GM13976 (cell line): ENCODE results near the gene LPCAT3.
"Not testable (repeated sequence)": the region's sequence is repeated elsewhere in the genome, so short reads cannot be mapped to it uniquely, and the experiment has no call there.

ENCODE experiments used
- DNase-seq: peaks from one replicate; pipeline ENCODE4 v3.0.0; 2012; ENCODE audit warnings: low spot score
- CTCF ChIP-seq: IDR thresholded peaks from 2 replicates; pipeline ENCODE4 v1.5.1; 2012; ENCODE audit warnings: borderline replicate concordance, mild to moderate bottlenecking; ENCODE audit not compliant: insufficient read depth; ENCODE audit errors: extremely low read depth, missing control alignments, control extremely low read depth
- in situ Hi-C: fragments of 300-500 bp; cut with MboI; formaldehyde crosslinking; loops from one replicate; pipeline ENCODE4 v1.12.0; 2022; ENCODE audit warnings: low sequenced_read_pairs, mixed read lengths, inconsistent platforms; ENCODE audit not compliant: unreplicated experiment

LPCAT3 gene

GRCh38 chr12:7047306-7047705, 29.0 kb upstream of the LPCAT3 start:
- no peak for TF ChIP-seq CTCF
- in situ Hi-C loops = no loop called here
- DNase-seq = no peak

DNA sequence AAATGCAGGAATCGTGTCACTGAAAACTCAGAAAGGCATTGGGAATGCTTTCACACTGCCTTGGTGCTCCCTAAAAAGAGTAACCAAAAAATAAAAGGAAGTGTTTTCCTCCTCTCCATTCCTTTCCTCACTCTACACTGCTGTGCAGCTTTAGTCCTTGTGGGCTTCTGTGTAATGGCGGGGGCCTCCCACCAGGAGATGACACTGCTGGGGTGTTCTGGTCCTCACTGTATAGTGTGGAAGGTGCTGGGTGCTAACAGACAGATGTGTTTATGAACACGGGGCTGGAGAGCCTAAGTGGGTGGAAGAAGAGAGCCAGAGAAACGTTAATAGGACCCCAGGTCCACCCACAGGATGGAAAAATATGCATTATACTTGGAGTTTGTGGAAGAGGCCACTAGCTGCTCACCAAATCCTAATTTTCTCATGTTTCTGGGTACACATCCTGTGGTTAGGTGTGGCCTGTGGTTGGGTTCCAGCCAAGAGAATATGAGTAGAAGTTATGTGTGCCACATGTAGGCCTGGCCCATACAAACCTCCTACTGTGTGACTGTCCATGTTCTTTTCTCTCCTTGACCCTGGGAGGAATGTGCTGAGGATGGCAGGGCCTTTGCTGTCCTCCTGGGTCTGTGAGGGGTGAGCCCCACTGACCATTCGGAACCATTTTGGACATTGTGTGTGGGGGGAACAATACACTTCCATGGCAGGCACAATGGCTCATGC, 28.3 kb upstream of the LPCAT3 start:
- in situ Hi-C loops = no loop called here
- no peak for DNase-seq

DNA sequence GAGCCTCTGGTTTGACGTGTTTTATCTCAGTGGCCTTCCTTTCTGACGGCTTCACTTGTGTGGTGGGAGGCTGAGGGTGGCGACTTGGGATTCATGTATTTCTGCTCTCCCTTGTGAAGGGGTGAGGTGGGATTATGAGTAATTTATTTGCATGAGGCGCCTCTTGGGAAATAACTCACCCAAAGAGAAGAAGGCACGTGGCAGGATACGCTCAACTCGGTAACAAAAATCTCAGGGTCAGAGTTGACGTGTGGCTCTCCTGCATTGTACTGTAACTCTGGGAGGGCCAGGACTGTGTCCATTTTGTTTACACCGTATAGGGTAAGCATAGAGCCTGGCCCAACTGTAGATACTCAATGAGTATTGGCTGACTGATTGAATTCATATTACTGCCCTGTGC, 27.6 kb upstream of the LPCAT3 start:
- DNase-seq = no peak
- in situ Hi-C loops = no loop called here
- no peak for TF ChIP-seq CTCF

More for the DNA sequence above, 28.3 kb upstream of the LPCAT3 start:
- no peak for TF ChIP-seq CTCF

GRCh38 chr12:7042842-7043241, 24.6 kb upstream of the LPCAT3 start:
- no peak for TF ChIP-seq CTCF
- DNase-seq = no peak
- in situ Hi-C loops = no loop called here

DNA sequence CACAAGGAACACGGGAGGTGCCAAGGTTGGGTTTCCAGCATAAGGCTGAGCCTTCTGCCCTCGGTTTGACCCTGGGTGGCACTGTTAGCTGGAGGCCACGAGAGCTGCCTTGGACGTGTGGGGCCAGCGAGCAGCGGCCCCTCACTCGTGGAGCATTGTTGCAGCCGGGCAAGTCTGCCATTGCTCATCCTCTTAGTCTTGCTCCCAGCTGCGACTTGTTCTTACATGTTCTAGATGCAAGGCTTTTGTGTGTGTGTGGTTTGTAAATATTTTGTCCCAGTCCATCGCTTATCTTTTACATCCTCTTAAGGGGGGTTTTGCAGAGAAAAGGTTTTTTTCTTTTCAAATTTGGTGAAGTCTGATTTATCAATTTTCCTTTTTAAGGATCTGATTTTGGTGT, 21.1 kb upstream of the LPCAT3 start:
- no peak for TF ChIP-seq CTCF
- in situ Hi-C loops = no loop called here
- no peak for DNase-seq

GRCh38 chr12:7038591-7038990, 20.3 kb upstream of the LPCAT3 start:
- DNase-seq = no peak
- in situ Hi-C loops = no loop called here
- TF ChIP-seq CTCF = no peak

GRCh38 chr12:7037411-7037810, 19.1 kb upstream of the LPCAT3 start:
- in situ Hi-C loops, DNase-seq: not testable (repeated sequence)
